Mesangial cell (primary cell): Measurements from ENCODE around the gene PIK3C3. TPM values are rescaled to one million over a fixed set of nuclear protein-coding genes. Genes with fewer than 3 reads are reported as not detected.

Experiments used
- total RNA-seq: library from RNA; depleted of rRNA; stranded (reverse); fragments of >200 nt; gene quantifications from 2 replicates; pipeline ENCODE4 v1.2.3, GENCODE V29; 2015

The PIK3C3 gene
- 20.2 and 26.5 TPM in 2 replicates for total RNA-seq

DNA sequence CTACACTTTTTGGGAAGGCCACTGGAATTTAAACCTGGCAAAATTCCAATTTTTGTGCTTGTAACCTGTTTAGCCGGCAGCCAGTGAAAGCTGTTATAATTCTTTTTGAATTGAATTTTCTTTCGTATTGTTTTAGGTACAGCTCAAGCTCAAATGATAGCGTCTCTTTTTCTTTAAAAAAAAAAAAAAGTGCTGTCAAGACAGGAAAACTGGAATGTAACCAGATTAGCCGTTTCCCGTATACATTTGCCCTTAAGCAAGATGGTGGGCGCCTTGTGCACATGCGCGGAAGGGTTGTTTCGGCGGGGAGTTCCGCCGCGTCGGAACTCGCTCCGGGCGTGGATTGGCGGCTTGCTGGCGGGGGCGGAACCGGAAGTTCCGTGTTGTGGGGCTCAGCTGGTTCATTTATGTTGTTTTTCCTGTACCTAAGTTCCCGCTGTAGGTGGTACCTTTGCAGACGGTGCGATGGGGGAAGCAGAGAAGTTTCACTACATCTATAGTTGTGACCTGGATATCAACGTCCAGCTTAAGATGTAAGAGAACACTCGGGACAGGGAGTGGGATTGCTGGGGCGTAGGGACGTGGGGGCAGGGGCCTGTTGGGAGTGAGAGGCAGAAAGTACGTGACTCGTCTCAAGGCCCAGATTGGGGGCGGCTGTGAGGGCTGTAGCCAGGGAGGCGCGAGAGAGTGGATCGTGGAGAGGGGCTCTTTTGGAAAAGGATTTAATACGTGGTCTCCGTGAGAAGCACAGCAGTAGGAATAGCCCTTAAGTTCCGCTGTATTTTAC is at the start of gene PIK3C3:
Gene PIK3C3 (plus strand): TSS at position 408 of the 787 bp plus-strand sequence. CDS start 58 bp downstream, at position 466.

